Astrocyte of the spinal cord (primary cell): ENCODE data around the gene CTNNBL1.

Experiments
- DNase-seq: peaks from one replicate; pipeline ENCODE4 v3.0.0; 2011; ENCODE audit warnings: low read depth, low spot score
- H3K4me3 ChIP-seq: 2 replicates; pipeline ENCODE4 v1.5.1; 2011; ENCODE audit warnings: low read depth, mild to moderate bottlenecking, low read length, moderate library complexity
- in situ Hi-C: cut with HindIII; loops from 2 replicates; pipeline ENCODE4 v1.10.0; 2017; ENCODE audit warnings: low sequenced_read_pairs
- TF ChIP-seq, protein P1 (sequence below): IDR thresholded peaks from 2 replicates; pipeline ENCODE4 v1.5.1; 2012; ENCODE audit warnings: low read depth, mild to moderate bottlenecking, low read length, inconsistent platforms

CTNNBL1 gene

DNA sequence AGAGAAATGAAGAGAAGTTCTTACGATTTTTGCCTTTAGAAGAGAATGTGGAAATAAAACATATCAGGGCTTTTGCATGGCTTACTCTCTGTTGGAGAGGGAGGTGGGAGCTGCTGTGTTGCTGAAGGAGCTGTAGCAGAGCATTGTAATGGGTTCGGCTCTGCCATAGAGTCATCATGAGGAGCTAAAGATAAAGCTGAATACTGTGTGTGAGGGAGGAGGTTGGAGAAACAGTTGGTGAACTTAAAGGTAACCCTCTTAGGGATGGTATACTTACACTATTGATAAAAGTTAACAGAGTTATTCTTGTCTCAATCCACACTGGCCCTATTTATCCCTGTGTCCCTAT lies 34.8 kb downstream of the CTNNBL1 start:
- TF ChIP-seq, protein P1, sequence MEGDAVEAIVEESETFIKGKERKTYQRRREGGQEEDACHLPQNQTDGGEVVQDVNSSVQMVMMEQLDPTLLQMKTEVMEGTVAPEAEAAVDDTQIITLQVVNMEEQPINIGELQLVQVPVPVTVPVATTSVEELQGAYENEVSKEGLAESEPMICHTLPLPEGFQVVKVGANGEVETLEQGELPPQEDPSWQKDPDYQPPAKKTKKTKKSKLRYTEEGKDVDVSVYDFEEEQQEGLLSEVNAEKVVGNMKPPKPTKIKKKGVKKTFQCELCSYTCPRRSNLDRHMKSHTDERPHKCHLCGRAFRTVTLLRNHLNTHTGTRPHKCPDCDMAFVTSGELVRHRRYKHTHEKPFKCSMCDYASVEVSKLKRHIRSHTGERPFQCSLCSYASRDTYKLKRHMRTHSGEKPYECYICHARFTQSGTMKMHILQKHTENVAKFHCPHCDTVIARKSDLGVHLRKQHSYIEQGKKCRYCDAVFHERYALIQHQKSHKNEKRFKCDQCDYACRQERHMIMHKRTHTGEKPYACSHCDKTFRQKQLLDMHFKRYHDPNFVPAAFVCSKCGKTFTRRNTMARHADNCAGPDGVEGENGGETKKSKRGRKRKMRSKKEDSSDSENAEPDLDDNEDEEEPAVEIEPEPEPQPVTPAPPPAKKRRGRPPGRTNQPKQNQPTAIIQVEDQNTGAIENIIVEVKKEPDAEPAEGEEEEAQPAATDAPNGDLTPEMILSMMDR: no peak
- no peak overlapping the region for H3K4me3 ChIP-seq
- in situ Hi-C loops: no loop called here
- no peak for DNase-seq

DNA sequence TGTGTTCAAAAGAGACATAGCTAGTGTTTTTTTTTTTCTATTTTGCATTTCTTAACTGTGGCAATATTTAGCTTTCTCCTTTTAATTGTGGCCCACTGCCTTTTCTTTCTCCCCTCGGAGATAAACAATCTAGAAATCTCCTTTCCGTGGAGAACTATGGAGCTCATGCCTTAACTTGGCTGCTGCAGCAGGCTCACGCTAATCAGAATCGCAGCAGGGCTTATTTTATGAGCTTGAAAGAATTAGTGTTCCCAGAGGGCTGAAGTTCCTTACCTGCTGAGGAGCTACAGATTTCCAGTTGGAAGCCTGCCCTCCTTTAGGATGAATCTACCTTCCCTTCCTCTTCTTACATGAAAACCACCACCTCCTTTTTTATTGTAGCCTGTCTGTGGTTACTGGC lies 35.6 kb downstream of the CTNNBL1 start:
- in situ Hi-C loops: no loop called here
- no peak overlapping the region for H3K4me3 ChIP-seq
- TF ChIP-seq, protein P1: no peak
- DNase-seq: no peak

DNA sequence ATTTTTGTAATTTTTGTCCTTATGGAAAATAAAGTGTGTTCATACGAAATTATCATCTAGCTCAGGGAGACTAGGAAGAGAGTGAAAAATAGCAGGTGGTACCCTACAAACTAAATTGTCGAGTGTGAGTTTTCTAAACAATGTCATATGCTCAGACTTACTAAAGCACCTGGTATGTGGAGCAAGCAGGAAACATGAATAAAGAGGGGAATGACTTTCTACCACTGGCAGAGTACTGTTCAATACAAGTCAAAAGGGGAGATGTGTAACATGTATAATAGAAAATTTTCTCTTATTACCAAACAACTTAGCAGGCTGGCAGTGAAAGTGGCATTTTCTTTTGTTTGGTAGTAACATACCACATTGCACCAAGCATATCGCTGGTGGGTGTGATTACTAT lies 36.1 kb downstream of the CTNNBL1 start:
- no peak overlapping the region for H3K4me3 ChIP-seq
- in situ Hi-C loops: no loop called here
- peak; percentile 15 for DNase-seq
- TF ChIP-seq, protein P1: no peak

DNA sequence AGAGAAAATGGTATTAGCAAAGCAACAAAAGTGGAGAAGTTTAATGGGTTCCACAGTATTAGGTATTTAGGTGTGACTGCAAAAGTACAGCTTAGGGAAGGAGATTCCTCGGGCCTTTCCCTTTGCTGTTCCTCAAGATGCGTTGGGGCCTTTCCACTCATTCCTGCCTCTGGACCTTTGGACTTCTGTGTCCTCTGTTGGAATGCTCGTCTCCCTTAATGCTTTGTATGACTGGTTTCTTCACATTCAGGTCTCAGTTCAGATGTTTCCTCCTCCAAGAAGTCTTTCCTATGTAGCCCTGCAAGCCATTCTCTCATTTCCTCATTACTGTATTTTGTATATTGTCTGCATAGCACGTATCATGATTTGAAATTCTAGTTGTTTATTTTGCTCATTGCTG lies 39.6 kb downstream of the CTNNBL1 start:
- no peak for DNase-seq
- TF ChIP-seq, protein P1: no peak
- no peak overlapping the region for H3K4me3 ChIP-seq
- in situ Hi-C loops: no loop called here

DNA sequence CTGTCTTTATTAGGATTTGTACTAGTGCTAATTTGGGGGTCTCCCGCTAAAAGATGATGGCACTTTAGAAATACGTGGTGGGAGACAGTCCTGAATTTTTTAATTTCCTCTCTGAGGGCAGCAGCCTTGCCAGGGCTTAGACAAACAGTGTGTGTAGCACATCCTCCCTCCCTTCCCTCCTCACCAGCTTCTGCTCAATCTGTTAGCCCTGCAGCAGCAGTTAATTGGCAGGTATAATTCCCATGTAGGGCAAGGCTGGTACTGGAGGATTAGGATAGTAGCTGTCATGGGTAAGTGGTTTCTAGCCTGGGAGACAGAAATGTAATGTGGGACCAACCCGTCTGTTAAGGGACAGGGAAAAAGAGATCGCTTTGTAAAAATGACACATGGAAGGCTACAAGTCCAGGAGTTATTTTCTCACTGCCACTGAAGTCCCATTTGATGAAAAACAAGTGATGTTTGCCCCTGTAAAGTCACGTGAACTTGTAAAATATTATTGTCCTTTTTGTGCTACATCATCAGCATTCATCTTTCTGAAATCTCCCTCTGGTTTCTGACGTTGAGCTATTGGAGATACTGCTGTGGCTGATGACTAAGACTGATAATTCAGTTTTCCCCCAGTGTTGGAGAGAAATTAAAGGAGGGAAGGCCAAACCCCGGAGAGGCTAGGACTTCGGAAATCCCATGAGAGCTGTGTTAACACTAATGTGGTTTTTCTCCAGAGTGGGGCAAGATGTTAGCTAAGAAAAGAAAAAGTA lies 40.6 kb downstream of the CTNNBL1 start:
- no peak overlapping the region for H3K4me3 ChIP-seq
- TF ChIP-seq, protein P1: no peak
- in situ Hi-C loops: no loop called here
- peak; percentile 49 for DNase-seq

DNA sequence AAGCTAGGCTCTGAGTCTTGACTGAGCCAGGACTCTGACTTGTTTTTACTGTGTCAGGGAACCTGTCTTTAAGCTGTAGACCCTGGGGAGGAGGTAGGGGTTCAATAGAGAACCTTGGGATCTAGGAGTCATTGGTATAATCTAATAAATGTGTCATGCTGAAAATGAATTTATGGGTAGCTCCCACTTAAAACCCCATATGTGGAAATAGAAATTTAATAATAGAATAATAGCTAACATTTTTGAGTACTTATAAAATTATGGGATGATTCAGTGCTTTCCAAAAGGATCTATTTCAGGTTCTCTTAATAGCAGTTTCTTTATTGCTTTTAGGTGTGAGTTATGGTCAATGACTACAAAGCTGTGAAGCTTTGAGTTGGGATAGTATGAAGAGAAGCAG lies 41.7 kb downstream of the CTNNBL1 start:
- H3K4me3 ChIP-seq: no peak overlapping the region
- in situ Hi-C loops: no loop called here
- no peak for DNase-seq
- TF ChIP-seq, protein P1: no peak
